GM23338 (cell line): ENCODE measurements around the gene SEMA3C. TPM values are rescaled to one million over a fixed set of nuclear protein-coding genes. Genes with fewer than 3 reads are reported as not detected.

Experiments
- ATAC-seq: fragments of 200-7000 bp; cut with Tn5 transposase; 3 replicates; pipeline ENCODE4 v1.9.1; 2020
- DNase-seq: peaks from one replicate; pipeline ENCODE4 v3.0.0-alpha.2; 2015; ENCODE audit warnings: low spot score
- H2AFZ ChIP-seq: fragments of 200-600 bp; sonication (generic); 2 replicates; pipeline ENCODE4 v1.8.0; 2016; ENCODE audit warnings: antibody characterized with exemption, mild to moderate bottlenecking, moderate library complexity
- H3F3A ChIP-seq: fragments of 200-600 bp; sonication (generic); replicated peaks from 2 replicates; pipeline ENCODE4 v1.8.0; 2017; ENCODE audit warnings: antibody characterized with exemption, mixed run types, low read depth
- H3K27ac ChIP-seq: fragments of 200-600 bp; sonication (generic); 2 replicates; pipeline ENCODE4 v1.6.1; 2016; ENCODE audit warnings: low read depth
- H3K27me3 ChIP-seq: fragments of 200-600 bp; sonication (generic); 2 replicates; pipeline ENCODE4 v1.8.0; 2016; ENCODE audit warnings: mild to moderate bottlenecking, mixed run types, moderate library complexity; ENCODE audit not compliant: insufficient read depth
- H3K36me3 ChIP-seq: fragments of 200-600 bp; sonication (generic); 2 replicates; pipeline ENCODE4 v1.8.0; 2016; ENCODE audit warnings: mild to moderate bottlenecking; ENCODE audit not compliant: insufficient read depth
- H3K4me1 ChIP-seq: fragments of 200-600 bp; sonication (generic); 2 replicates; pipeline ENCODE4 v1.8.0; 2016; ENCODE audit warnings: mild to moderate bottlenecking, moderate library complexity; ENCODE audit not compliant: insufficient read depth
- H3K4me2 ChIP-seq: fragments of 200-600 bp; sonication (generic); 2 replicates; pipeline ENCODE4 v1.7.1; 2017; ENCODE audit warnings: mixed run types
- H3K4me3 ChIP-seq: fragments of 200-600 bp; sonication (generic); 2 replicates; pipeline ENCODE4 v1.6.1; 2016; ENCODE audit warnings: mixed run types
- H3K79me2 ChIP-seq: fragments of 200-600 bp; sonication (generic); replicated peaks from 2 replicates; pipeline ENCODE4 v1.8.0; 2017; ENCODE audit warnings: mild to moderate bottlenecking; ENCODE audit not compliant: insufficient read depth
- H3K9me2 ChIP-seq: fragments of 200-600 bp; sonication (generic); 2 replicates; pipeline ENCODE4 v1.8.0; 2017; ENCODE audit not compliant: insufficient read depth
- H4K20me1 ChIP-seq: fragments of 200-600 bp; sonication (generic); replicated peaks from 2 replicates; pipeline ENCODE4 v1.8.0; 2017; ENCODE audit warnings: mild to moderate bottlenecking; ENCODE audit not compliant: insufficient read depth
- H3K27ac Mint-ChIP-seq: 2 replicates; pipeline ENCODE4 v1.8.0; 2020; ENCODE audit warnings: inconsistent platforms, mild to moderate bottlenecking, moderate library complexity, mixed read lengths
- H3K27me3 Mint-ChIP-seq: 3 replicates; pipeline ENCODE4 v1.8.0; 2022; ENCODE audit warnings: low read depth, mild to moderate bottlenecking, moderate library complexity, mixed read lengths, inconsistent platforms; ENCODE audit not compliant: insufficient read depth, poor library complexity
- H3K36me3 Mint-ChIP-seq: 3 replicates; pipeline ENCODE4 v1.8.0; 2021; ENCODE audit warnings: low read depth, mild to moderate bottlenecking, inconsistent platforms, moderate library complexity, mixed read lengths
- H3K4me1 Mint-ChIP-seq: 3 replicates; pipeline ENCODE4 v1.8.0; 2020; ENCODE audit warnings: mild to moderate bottlenecking, inconsistent platforms, mixed read lengths
- H3K4me3 Mint-ChIP-seq: 3 replicates; pipeline ENCODE4 v1.8.0; 2021; ENCODE audit warnings: moderate library complexity, mild to moderate bottlenecking, inconsistent platforms, mixed read lengths
- H3K9me3 Mint-ChIP-seq: 3 replicates; pipeline ENCODE4 v1.8.0; 2020; ENCODE audit warnings: moderate library complexity, mild to moderate bottlenecking, inconsistent platforms, mixed read lengths
- CREB1 ChIP-seq: fragments of 250-450 bp; sonication (Bioruptor Pico); IDR thresholded peaks from 2 replicates; pipeline ENCODE4 v1.5.0; 2020; ENCODE audit warnings: low read depth, mild to moderate bottlenecking, moderate library complexity
- EZH2 ChIP-seq: fragments of 200-600 bp; sonication (generic); IDR thresholded peaks from one replicate; pipeline ENCODE4 v1.8.0; 2017; ENCODE audit warnings: antibody characterized with exemption, mild to moderate bottlenecking, low read depth; ENCODE audit not compliant: unreplicated experiment
- EZH2phosphoT487 ChIP-seq: fragments of 200-600 bp; sonication (generic); IDR thresholded peaks from one replicate; pipeline ENCODE4 v1.8.1; 2018; ENCODE audit warnings: antibody characterized with exemption; ENCODE audit not compliant: unreplicated experiment
- JUNB ChIP-seq: IDR thresholded peaks from one replicate; pipeline ENCODE4 v1.6.1; 2016; ENCODE audit warnings: antibody characterized with exemption; ENCODE audit not compliant: unreplicated experiment
- NANOG ChIP-seq: IDR thresholded peaks from 2 replicates; pipeline ENCODE4 v1.6.1; 2016; ENCODE audit warnings: antibody characterized with exemption, borderline replicate concordance
- POLR2AphosphoS5 ChIP-seq: IDR thresholded peaks from 2 replicates; pipeline ENCODE4 v1.6.1; 2016; ENCODE audit warnings: antibody characterized with exemption, low read depth
- STAT1 ChIP-seq: IDR thresholded peaks from one replicate; pipeline ENCODE4 v1.6.1; 2016; ENCODE audit warnings: antibody characterized with exemption; ENCODE audit not compliant: unreplicated experiment
- polyA plus RNA-seq: library from polyadenylated mRNA; unstranded; fragments of >200 nt; fragmentation: Nextera tagmentation; extraction: Ambion mirVana; gene quantifications from 2 replicates; pipeline ENCODE4 v1.2.1, GENCODE V29; 2016
- total RNA-seq: library from RNA; depleted of rRNA; stranded (reverse); fragments of >200 nt; shearing (Covaris generic); gene quantifications from 2 replicates; pipeline ENCODE4 v1.2.3, GENCODE V29; 2014
- TF ChIP-seq, protein P1 (sequence below): IDR thresholded peaks from one replicate; pipeline ENCODE4 v1.6.1; 2018; ENCODE audit warnings: antibody characterized with exemption; ENCODE audit not compliant: unreplicated experiment
- TF ChIP-seq, protein P2 (sequence below): fragments of 250-450 bp; sonication (Bioruptor Pico); IDR thresholded peaks from 2 replicates; pipeline ENCODE4 v1.5.0; 2020; ENCODE audit warnings: mild to moderate bottlenecking, moderate library complexity

Gene SEMA3C
- total and polyA plus RNA-seq, 2 experiments from 2014 or later = 1.0 to 3.5 TPM

GRCh38 chr7:80871228-80871627, 47.6 kb downstream of the SEMA3C start:
- peaks cover 3% of the 10 kb centered on the region; the same call in 1 of the 2 replicates for H3K9me2 ChIP-seq
- TF ChIP-seq CREB1 (CRISPR knock-in tag) (no peak), POLR2AphosphoS5 (no peak), JUNB (no peak), EZH2 (no peak), NANOG (no peak), EZH2phosphoT487 (no peak), STAT1 (no peak)
- TF ChIP-seq, protein P1, sequence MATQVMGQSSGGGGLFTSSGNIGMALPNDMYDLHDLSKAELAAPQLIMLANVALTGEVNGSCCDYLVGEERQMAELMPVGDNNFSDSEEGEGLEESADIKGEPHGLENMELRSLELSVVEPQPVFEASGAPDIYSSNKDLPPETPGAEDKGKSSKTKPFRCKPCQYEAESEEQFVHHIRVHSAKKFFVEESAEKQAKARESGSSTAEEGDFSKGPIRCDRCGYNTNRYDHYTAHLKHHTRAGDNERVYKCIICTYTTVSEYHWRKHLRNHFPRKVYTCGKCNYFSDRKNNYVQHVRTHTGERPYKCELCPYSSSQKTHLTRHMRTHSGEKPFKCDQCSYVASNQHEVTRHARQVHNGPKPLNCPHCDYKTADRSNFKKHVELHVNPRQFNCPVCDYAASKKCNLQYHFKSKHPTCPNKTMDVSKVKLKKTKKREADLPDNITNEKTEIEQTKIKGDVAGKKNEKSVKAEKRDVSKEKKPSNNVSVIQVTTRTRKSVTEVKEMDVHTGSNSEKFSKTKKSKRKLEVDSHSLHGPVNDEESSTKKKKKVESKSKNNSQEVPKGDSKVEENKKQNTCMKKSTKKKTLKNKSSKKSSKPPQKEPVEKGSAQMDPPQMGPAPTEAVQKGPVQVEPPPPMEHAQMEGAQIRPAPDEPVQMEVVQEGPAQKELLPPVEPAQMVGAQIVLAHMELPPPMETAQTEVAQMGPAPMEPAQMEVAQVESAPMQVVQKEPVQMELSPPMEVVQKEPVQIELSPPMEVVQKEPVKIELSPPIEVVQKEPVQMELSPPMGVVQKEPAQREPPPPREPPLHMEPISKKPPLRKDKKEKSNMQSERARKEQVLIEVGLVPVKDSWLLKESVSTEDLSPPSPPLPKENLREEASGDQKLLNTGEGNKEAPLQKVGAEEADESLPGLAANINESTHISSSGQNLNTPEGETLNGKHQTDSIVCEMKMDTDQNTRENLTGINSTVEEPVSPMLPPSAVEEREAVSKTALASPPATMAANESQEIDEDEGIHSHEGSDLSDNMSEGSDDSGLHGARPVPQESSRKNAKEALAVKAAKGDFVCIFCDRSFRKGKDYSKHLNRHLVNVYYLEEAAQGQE = no peak
- TF ChIP-seq, protein P2, sequence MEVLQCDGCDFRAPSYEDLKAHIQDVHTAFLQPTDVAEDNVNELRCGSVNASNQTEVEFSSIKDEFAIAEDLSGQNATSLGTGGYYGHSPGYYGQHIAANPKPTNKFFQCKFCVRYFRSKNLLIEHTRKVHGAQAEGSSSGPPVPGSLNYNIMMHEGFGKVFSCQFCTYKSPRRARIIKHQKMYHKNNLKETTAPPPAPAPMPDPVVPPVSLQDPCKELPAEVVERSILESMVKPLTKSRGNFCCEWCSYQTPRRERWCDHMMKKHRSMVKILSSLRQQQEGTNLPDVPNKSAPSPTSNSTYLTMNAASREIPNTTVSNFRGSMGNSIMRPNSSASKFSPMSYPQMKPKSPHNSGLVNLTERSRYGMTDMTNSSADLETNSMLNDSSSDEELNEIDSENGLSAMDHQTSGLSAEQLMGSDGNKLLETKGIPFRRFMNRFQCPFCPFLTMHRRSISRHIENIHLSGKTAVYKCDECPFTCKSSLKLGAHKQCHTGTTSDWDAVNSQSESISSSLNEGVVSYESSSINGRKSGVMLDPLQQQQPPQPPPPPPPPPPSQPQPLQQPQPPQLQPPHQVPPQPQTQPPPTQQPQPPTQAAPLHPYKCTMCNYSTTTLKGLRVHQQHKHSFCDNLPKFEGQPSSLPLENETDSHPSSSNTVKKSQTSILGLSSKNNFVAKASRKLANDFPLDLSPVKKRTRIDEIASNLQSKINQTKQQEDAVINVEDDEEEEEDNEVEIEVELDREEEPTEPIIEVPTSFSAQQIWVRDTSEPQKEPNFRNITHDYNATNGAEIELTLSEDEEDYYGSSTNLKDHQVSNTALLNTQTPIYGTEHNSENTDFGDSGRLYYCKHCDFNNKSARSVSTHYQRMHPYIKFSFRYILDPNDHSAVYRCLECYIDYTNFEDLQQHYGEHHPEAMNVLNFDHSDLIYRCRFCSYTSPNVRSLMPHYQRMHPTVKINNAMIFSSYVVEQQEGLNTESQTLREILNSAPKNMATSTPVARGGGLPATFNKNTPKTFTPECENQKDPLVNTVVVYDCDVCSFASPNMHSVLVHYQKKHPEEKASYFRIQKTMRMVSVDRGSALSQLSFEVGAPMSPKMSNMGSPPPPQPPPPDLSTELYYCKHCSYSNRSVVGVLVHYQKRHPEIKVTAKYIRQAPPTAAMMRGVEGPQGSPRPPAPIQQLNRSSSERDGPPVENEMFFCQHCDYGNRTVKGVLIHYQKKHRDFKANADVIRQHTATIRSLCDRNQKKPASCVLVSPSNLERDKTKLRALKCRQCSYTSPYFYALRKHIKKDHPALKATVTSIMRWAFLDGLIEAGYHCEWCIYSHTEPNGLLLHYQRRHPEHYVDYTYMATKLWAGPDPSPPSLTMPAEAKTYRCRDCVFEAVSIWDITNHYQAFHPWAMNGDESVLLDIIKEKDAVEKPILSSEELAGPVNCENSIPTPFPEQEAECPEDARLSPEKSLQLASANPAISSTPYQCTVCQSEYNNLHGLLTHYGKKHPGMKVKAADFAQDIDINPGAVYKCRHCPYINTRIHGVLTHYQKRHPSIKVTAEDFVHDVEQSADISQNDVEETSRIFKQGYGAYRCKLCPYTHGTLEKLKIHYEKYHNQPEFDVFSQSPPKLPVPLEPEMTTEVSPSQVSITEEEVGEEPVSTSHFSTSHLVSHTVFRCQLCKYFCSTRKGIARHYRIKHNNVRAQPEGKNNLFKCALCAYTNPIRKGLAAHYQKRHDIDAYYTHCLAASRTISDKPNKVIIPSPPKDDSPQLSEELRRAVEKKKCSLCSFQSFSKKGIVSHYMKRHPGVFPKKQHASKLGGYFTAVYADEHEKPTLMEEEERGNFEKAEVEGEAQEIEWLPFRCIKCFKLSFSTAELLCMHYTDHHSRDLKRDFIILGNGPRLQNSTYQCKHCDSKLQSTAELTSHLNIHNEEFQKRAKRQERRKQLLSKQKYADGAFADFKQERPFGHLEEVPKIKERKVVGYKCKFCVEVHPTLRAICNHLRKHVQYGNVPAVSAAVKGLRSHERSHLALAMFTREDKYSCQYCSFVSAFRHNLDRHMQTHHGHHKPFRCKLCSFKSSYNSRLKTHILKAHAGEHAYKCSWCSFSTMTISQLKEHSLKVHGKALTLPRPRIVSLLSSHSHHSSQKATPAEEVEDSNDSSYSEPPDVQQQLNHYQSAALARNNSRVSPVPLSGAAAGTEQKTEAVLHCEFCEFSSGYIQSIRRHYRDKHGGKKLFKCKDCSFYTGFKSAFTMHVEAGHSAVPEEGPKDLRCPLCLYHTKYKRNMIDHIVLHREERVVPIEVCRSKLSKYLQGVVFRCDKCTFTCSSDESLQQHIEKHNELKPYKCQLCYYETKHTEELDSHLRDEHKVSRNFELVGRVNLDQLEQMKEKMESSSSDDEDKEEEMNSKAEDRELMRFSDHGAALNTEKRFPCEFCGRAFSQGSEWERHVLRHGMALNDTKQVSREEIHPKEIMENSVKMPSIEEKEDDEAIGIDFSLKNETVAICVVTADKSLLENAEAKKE (CRISPR knock-in tag) = no peak
- H3K27ac Mint-ChIP-seq = no peak overlapping the region
- H3K79me2 ChIP-seq = no peaks in the 10 kb centered on the region
- H3K4me1 Mint-ChIP-seq = peaks cover 12% of the 10 kb centered on the region
- H2AFZ ChIP-seq = no peak overlapping the region
- H3K4me2 ChIP-seq = no peak overlapping the region
- H3K36me3 Mint-ChIP-seq = no peaks in the 10 kb centered on the region
- no peaks in the 10 kb centered on the region for H3K27me3 ChIP-seq
- H3K9me3 Mint-ChIP-seq = no peaks in the 10 kb centered on the region
- no peaks in the 10 kb centered on the region for H3K27me3 Mint-ChIP-seq
- H4K20me1 ChIP-seq = no peaks in the 10 kb centered on the region
- peaks cover 4% of the 10 kb centered on the region; the same call in 1 of the 2 replicates for H3K4me1 ChIP-seq
- DNase-seq (no peak), ATAC-seq (no peak)
- H3K27ac ChIP-seq = no peak overlapping the region
- no peaks in the 10 kb centered on the region for H3F3A ChIP-seq
- no peak overlapping the region for H3K4me3 ChIP-seq
- no peak overlapping the region for H3K4me3 Mint-ChIP-seq
- no peaks in the 10 kb centered on the region for H3K36me3 ChIP-seq
